Dermis microvascular lymphatic vessel endothelial cell (primary cell): ENCODE measurements around the gene DEF6. TPM values are rescaled to one million over a fixed set of nuclear protein-coding genes. Genes with fewer than 3 reads are reported as not detected.

Source experiments
- DNase-seq, 2 donors: peaks; one replicate each; pipeline versions ENCODE4 v3.0.0 to v3.0.0-alpha.2; 2010; ENCODE audit warnings: low read depth in 2 of 2
- total RNA-seq: library from RNA; depleted of rRNA; stranded (reverse); fragments of >200 nt; gene quantifications from 2 replicates; pipeline ENCODE4 v1.2.1, GENCODE V29; 2014

DEF6 gene
- 0.51 and 0.63 TPM in 2 replicates for total RNA-seq

DNA sequence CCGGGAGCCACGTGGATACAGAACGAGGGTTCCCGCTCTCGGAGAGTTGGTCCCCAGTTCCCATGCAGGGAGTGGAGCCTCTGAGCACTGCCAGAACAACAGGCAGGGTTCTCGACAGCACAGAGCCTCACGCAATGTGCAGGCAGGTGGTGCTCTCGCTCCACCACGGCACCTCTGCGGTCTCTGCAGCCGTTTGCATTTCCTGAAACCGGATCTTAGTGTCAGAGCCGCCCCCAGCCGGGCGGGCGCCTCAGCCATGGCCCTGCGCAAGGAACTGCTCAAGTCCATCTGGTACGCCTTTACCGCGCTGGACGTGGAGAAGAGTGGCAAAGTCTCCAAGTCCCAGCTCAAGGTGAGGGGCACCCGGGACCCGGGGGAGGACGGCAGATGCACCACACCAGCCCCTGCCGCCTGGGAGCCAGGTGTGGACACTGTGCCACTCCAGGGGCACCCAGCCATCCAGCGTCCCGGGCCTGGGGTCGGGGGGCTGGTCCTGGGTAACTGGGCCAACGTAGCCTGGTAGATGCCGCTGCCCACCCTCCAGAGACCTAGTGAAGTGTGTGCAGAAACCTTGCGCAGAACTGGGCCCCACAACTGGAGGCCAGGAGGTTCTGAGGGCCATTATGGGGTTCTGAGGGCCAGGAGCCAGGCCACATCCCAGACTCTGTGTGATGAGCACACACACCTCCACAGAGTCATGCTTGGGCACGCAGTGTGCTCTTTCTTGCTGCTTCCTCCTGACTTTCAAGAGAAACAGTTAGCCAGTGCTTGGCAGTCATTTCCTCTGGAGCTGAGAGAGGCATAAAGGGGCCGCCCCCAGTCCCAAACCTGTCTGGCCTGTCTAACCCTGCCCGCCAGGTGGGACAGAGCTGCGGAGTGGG is at the start of gene DEF6:
DEF6 (plus strand) TSS at position 218 of the 881 bp plus-strand sequence; CDS start at position 257, 39 bp downstream.
- DNase-seq, result peak; percentile 60 to 88

GRCh38 chr6:35248300-35248699 is 49.3 kb upstream of the DEF6 start:
- no peak for DNase-seq

DNA sequence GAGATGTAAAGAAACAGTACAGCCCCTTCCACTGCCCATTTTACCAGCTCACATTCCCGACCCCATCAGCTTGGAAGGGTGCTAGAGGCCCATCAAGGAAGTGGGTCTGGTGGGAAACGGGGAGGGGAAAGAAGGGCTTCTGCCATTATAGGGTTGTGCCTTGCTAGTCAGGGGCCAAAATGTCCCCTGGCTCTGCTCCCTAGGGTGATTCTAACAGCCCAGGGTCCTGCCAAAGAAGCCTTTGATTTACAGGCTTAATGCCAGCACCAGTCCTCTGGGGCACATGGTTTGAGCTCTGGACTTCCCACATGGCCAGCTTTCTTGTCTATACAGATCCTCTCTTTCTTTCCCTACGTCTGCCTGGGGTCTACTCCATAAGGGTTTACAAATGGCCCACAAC is 48.7 kb upstream of the DEF6 start:
- DNase-seq, result no peak

DNA sequence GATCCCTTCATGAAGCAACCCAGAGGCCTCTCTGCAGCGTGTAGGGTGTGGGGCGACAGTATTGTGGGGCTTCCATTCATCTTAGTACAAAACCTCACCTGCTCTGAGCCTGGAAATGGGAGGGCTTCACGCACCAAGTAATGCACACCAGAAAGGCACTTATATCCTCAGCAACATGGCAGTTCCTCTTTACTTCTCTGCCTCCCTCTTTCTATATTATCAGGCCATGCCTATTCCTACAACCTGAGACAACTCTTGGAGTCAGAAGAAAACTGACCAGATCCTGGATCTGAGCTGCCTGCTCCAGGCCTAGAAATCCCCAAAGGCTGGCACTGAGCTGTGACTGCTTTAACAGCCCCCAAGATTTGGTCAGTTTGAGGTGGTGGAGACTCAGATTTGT is 45.7 kb upstream of the DEF6 start:
- DNase-seq, result no peak

GRCh38 chr6:35253249-35253648 is 44.4 kb upstream of the DEF6 start:
- no peak for DNase-seq

- no peak for DNase-seq
Measured at GRCh38 chr6:35258336-35258735, 39.3 kb upstream of the DEF6 start.

GRCh38 chr6:35258858-35259193 is 38.8 kb upstream of the DEF6 start:
- DNase-seq, result peak; percentile 18 to 60

- peak; percentile 85 to 92 for DNase-seq
Measured at GRCh38 chr6:35259194-35259947, 38.2 kb upstream of the DEF6 start, which contains the start of gene ZNF76. Gene ZNF76 (plus strand): TSS chr6:35259735. CDS start chr6:35281152, 21,417 bp downstream.

- peak; percentile 30 to 51 for DNase-seq
Measured at GRCh38 chr6:35259948-35260590, 37.5 kb upstream of the DEF6 start.

DNA sequence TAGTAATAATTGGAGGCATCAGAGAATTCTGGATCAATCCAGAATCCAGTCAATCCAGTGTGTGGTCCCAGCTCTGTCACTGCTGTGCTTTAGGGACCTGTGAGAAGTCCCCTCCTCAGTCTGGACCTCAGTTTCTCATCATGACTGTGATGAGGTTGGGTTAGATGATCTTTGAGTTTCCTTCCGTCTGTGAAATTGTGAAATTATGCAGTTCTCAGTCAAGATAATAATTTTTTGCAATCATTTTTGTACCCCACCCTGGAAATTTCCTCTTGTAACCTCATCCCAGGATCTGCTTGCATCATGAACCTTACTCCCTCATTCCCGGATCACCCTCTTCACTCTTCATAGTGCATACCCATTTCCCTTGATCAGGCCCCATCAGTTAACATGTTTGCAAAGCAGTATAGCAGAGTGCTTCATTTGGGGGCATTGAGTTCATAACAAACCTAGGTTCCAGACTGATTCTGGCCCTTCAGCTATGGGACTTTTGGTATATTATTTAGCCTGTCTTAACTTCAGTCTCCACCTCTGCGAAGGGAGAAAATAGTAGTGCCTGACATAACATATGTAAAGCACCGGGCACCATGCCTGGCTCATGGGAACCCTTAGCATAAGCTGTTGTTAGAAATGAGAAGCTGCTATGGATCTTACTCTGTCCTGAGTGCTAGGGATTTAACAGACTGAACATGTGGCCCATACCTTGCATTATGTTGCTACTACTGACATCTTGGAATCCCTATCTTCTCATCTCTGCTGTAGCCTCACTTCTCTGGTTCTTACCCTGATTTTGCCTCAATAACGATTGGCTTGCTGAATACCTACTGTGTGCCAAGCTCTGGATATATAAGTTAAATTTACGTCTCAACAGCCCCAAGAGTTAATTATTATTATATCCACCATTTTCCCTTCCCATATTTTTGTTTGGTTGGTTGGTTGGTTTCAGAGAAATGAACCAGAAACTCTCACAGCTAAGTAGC is 36.7 kb upstream of the DEF6 start:
- DNase-seq, result no peak

GRCh38 chr6:35262596-35262995 is 35.0 kb upstream of the DEF6 start:
- DNase-seq, result no peak

- DNase-seq, result no peak
Measured at GRCh38 chr6:35264550-35265274, 32.9 kb upstream of the DEF6 start.

- no peak for DNase-seq
Measured at GRCh38 chr6:35265523-35265922, 32.1 kb upstream of the DEF6 start.

DNA sequence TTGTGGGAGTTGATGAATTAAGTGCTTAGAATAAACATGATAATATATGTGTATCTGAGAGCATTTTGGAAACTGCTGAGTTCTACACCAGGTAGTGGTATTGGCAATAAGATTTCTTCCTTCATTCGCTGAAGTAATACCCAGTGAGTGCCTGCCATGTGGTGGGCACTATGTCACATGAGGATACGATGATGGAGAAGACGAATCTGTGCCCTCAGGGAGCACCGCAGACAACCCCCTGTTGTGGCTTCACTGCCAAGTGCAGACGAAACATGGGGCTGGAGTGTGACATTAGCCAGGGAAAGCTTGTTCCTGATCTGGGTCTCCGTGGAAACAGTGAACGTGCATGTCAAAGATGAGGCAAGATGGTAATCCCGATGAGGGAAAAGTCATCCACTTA is 30.2 kb upstream of the DEF6 start:
- DNase-seq, result no peak

GRCh38 chr6:35267897-35268296 is 29.7 kb upstream of the DEF6 start:
- DNase-seq, result no peak

DNA sequence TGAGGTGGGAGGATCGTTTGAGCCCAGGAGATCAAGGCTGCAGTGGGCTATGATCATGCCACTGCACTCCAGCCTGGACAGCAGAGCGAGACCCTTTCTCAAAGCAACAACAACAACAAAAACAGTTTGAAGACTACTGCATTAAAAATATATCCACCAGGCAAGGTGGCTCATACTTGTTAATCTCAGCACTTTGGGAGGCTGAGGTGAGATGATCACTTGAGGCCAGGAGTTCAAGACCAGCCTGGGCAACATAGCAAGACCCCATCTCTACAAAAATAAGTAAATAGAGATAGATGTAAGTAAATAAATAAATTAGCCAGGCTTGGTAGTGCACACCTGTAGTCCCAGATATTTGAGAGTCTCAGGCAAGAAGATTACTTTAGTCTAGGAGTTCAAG is 25.6 kb upstream of the DEF6 start:
- no peak for DNase-seq

GRCh38 chr6:35273822-35274559 is 23.6 kb upstream of the DEF6 start:
- DNase-seq, result no peak

- DNase-seq, result no peak
Measured at GRCh38 chr6:35275744-35276260, 21.8 kb upstream of the DEF6 start.

DNA sequence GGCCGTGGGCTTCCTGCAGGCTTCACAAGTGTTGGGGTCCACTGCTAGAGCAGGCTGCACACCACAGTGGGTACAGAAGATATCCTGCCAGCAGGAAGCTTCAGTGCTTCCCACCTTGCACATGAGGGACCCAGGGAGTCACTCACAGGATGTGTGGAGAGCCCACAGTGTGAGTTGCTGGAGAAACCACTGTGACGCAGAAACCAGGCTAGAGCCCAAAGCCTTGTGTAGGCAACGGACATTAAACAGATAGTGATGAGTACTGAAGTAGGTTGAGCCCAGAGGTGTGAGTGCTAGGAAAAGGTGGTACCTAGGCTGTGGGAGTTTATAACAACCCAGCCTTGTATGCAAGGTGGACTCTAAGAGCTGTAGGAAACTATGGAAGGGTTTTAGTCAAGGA is 18.9 kb upstream of the DEF6 start:
- no peak for DNase-seq
